ENCODE measurements around the gene CACNA1S.

The CACNA1S gene

GRCh38 chr1:201059401-201059800, 52.8 kb downstream of the CACNA1S start:
- TF ChIP-seq, protein P1, sequence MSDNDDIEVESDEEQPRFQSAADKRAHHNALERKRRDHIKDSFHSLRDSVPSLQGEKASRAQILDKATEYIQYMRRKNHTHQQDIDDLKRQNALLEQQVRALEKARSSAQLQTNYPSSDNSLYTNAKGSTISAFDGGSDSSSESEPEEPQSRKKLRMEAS (IDR thresholded peaks at IDR 0.05), result no peak
- TF ChIP-seq NFIC (IDR thresholded peaks at IDR 0.05) (no peak), RAD21 (IDR thresholded peaks at IDR 0.05; ENCODE audit: low read depth) (no peak), CEBPB (IDR thresholded peaks at IDR 0.05) (no peak), CREB1 (IDR thresholded peaks at IDR 0.05; ENCODE audit: low read depth) (no peak), YY1 (IDR thresholded peaks at IDR 0.05; ENCODE audit: low read depth) (no peak), TEAD4 (IDR thresholded peaks at IDR 0.05) (no peak), FOXM1 (IDR thresholded peaks at IDR 0.05; ENCODE audit: borderline replicate concordance, low read depth) (no peak), TCF12 (IDR thresholded peaks at IDR 0.05; ENCODE audit: low read depth) (no peak), EP300 (IDR thresholded peaks at IDR 0.05; ENCODE audit: borderline replicate concordance) (no peak), TAF1 (IDR thresholded peaks at IDR 0.05; ENCODE audit: low read depth) (no peak), USF1 (IDR thresholded peaks at IDR 0.05) (no peak), EGR1 (IDR thresholded peaks at IDR 0.05) (no peak), ZBTB7A (IDR thresholded peaks at IDR 0.05; ENCODE audit: low read depth) (no peak)
- TF ChIP-seq, protein P2, sequence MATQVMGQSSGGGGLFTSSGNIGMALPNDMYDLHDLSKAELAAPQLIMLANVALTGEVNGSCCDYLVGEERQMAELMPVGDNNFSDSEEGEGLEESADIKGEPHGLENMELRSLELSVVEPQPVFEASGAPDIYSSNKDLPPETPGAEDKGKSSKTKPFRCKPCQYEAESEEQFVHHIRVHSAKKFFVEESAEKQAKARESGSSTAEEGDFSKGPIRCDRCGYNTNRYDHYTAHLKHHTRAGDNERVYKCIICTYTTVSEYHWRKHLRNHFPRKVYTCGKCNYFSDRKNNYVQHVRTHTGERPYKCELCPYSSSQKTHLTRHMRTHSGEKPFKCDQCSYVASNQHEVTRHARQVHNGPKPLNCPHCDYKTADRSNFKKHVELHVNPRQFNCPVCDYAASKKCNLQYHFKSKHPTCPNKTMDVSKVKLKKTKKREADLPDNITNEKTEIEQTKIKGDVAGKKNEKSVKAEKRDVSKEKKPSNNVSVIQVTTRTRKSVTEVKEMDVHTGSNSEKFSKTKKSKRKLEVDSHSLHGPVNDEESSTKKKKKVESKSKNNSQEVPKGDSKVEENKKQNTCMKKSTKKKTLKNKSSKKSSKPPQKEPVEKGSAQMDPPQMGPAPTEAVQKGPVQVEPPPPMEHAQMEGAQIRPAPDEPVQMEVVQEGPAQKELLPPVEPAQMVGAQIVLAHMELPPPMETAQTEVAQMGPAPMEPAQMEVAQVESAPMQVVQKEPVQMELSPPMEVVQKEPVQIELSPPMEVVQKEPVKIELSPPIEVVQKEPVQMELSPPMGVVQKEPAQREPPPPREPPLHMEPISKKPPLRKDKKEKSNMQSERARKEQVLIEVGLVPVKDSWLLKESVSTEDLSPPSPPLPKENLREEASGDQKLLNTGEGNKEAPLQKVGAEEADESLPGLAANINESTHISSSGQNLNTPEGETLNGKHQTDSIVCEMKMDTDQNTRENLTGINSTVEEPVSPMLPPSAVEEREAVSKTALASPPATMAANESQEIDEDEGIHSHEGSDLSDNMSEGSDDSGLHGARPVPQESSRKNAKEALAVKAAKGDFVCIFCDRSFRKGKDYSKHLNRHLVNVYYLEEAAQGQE (IDR thresholded peaks at IDR 0.05; ENCODE audit: low read depth), result no peak

GRCh38 chr1:201054091-201054543, 58.1 kb downstream of the CACNA1S start:
- TF ChIP-seq TEAD4 (IDR thresholded peaks at IDR 0.05) (no peak), CEBPB (IDR thresholded peaks at IDR 0.05) (no peak), TAF1 (IDR thresholded peaks at IDR 0.05; ENCODE audit: low read depth) (no peak), EGR1 (IDR thresholded peaks at IDR 0.05) (no peak), EP300 (IDR thresholded peaks at IDR 0.05; ENCODE audit: borderline replicate concordance) (no peak), ZBTB7A (IDR thresholded peaks at IDR 0.05; ENCODE audit: low read depth) (no peak), CREB1 (IDR thresholded peaks at IDR 0.05; ENCODE audit: low read depth) (no peak), RAD21 (IDR thresholded peaks at IDR 0.05; ENCODE audit: low read depth) (no peak), FOXM1 (IDR thresholded peaks at IDR 0.05; ENCODE audit: borderline replicate concordance, low read depth) (no peak), TCF12 (IDR thresholded peaks at IDR 0.05; ENCODE audit: low read depth) (no peak)
- TF ChIP-seq, protein P2 (IDR thresholded peaks at IDR 0.05; ENCODE audit: low read depth), result no peak
- TF ChIP-seq, protein P1 (IDR thresholded peaks at IDR 0.05), result no peak

DNA sequence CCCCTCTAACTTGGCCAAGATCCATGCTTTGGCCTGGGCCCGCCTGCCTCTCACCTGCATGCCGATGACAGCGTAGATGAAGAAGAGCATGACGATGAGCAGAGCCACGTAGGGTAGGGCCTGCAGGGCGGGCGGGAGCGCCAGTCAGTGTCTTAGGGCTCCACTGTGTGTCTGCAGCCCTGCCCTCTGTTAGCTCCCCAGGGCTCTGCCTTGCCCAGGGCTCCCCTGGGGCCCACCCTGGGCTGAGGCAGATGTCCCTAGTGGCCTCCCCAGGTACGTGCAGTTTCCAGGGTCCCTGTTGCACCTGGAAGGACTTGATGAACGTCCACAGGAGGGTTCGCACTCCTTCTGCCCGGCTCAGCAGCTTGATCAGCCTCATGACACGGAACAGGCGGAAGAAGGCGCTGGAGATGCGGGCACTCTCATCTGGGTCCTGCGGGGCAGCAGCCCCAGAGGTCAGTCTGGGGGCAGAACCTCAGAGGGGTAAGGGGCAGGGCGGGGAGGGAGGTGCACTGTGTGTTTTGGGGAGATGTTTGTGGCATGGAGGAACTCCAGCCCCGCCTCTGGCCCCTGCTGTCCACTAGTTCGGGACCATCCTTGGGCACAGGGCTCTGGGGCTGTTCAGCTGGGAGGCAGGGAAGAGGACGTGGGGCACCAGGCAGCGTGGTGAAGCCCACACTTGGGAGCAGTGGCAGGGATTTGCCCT, 58.9 kb downstream of the CACNA1S start:
- TF ChIP-seq FOXM1 (IDR thresholded peaks at IDR 0.05; ENCODE audit: borderline replicate concordance, low read depth) (no peak), CREB1 (IDR thresholded peaks at IDR 0.05; ENCODE audit: low read depth) (no peak), RAD21 (IDR thresholded peaks at IDR 0.05; ENCODE audit: low read depth) (no peak), CEBPB (IDR thresholded peaks at IDR 0.05) (no peak), EGR1 (IDR thresholded peaks at IDR 0.05) (no peak), YY1 (IDR thresholded peaks at IDR 0.05; ENCODE audit: low read depth) (no peak), EP300 (IDR thresholded peaks at IDR 0.05; ENCODE audit: borderline replicate concordance) (no peak), NFIC (IDR thresholded peaks at IDR 0.05) (no peak), TEAD4 (IDR thresholded peaks at IDR 0.05) (no peak), ZBTB7A (IDR thresholded peaks at IDR 0.05; ENCODE audit: low read depth) (no peak), TAF1 (IDR thresholded peaks at IDR 0.05; ENCODE audit: low read depth) (no peak)
- TF ChIP-seq, protein P2 (IDR thresholded peaks at IDR 0.05; ENCODE audit: low read depth), result no peak
- TF ChIP-seq, protein P1 (IDR thresholded peaks at IDR 0.05), result no peak

DNA sequence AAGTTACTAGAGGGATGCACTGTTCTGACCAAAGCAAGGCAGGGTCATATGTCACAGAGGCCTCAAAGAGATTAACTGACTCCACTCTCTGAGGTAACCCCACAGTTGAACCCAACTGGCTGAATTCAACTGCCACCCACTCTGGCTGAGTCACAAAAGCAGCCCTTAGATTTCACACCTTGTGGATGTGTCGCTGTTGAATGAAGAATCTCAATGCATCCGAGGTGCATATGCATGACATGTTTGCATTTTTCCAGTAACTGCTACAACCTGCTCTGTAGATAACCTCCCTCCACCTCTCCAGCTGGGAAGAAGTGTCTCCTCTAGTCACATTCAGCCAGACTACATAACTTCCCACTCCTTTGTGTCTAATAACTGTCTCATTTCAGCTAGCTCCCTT, 60.8 kb downstream of the CACNA1S start:
- TF ChIP-seq ZBTB7A (IDR thresholded peaks at IDR 0.05; ENCODE audit: low read depth), result no peak
- TF ChIP-seq USF1 (IDR thresholded peaks at IDR 0.05), result no peak
- TF ChIP-seq TCF12 (IDR thresholded peaks at IDR 0.05; ENCODE audit: low read depth), result no peak
